Iris pigment epithelial cell (primary cell): ENCODE measurements around the gene NEUROG1.
"Not testable (repeated sequence)": the region's sequence is repeated elsewhere in the genome, so short reads cannot be mapped to it uniquely, and the experiment has no call there.

ENCODE experiments used
- DNase-seq: peaks from one replicate; pipeline ENCODE4 v3.0.0-alpha.2; 2011; ENCODE audit warnings: low read depth

Gene NEUROG1

GRCh38 chr5:135537271-135537670 is 1.5 kb upstream of the NEUROG1 start:
- no peak for DNase-seq

DNA sequence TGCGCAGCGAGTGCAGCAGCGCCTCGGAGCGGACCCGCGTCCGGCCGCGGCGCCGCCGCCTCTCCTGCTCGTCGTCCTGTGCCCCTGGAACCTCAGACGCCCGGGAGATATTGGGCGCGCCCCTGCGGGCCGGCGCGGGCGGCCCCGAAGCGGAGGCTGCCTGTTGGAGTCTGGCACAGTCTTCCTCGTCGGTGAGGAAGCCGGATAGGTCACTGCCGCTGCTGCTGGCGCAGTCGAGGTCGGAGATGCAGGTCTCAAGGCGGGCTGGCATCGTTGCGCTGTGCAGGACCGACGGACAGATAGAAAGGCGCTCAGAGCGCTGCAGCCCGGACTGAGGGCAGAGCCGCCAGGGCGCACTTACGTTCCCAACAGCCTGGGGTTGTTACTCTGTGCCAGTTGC is 344 bp downstream of the NEUROG1 start:
- no peak for DNase-seq

DNA sequence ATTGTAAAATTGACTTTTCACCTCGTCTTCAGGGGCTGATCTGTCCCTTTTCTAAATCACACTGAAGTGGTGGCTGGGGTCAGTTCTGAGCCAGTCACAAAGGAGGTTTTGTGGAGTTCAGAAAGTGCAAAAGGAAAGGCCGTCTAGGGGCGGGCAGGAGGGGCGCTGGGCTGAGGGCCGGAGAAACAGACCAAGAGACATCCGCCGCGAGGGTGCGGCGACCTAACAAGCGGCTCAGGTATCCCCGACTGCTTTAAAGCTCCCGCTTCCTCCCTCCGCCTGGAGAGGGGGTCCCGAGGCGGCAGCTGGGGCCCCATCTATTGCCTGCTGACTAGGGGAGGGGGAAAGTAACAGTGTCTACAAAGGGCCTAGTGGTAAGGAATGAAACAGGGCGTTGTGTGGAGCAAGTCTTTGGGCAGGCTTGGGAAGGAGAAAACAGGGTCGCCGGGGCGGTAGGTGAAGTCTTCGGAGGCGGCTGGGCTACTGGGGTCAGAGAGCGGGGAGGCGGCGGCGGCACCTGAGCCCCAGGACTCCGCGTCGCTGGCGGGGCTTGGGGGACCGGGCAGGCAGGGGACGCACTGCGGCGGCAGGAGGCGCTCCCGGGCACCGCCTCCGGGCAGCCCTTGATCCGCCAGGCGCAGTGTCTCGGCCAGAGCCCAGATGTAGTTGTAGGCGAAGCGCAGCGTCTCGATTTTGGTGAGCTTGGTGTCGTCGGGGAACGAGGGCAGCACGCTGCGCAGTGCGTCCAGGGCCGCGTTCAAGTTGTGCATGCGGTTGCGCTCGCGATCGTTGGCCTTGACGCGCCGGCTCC is 950 bp downstream of the NEUROG1 start:
- no peak for DNase-seq

DNA sequence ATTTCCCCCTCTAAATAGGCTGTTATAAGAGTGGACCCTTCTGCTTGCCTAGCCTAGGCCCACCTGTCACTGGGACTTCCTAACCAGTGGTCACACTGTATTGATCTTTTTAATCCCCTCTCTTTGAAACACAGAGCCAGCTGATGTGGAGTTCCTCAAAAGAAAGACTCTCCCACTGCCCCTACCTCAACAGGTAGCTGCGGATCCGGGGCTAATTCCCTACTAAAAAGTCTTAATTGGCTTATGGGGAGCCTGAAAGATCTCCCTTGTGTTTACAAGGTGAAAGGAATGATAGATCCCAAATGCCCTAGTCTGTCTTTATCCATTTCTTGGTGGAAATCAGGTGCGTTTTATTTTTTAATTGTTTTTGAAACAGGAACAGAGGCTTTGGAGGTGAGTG is 2.0 kb downstream of the NEUROG1 start:
- DNase-seq, result no peak

GRCh38 chr5:135533334-135533733 is 2.4 kb downstream of the NEUROG1 start:
- no peak for DNase-seq

DNA sequence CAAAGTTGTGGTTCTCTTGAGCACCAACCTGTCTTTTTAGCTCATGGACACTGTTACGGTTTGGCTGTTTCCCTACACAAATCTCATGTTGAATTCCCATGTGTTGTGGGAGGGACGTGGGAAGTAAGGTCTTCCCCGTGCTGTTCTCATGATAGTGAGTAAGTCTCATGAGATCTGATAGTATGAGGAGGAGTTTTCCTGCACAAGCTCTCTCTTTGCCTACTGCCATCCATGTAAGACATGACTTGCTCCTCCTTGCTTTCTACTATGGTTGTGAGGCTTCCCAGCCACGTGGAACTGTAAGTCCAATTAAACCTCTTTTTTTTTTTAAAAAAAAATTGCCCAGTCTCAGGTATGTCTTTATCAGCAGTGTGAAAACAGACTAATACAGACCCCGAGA is 6.2 kb downstream of the NEUROG1 start:
- not testable (repeated sequence) for DNase-seq

- DNase-seq, result no peak
Measured at GRCh38 chr5:135526924-135527323, 8.8 kb downstream of the NEUROG1 start.

- no peak for DNase-seq
Measured at GRCh38 chr5:135521964-135522363, 13.8 kb downstream of the NEUROG1 start.

DNA sequence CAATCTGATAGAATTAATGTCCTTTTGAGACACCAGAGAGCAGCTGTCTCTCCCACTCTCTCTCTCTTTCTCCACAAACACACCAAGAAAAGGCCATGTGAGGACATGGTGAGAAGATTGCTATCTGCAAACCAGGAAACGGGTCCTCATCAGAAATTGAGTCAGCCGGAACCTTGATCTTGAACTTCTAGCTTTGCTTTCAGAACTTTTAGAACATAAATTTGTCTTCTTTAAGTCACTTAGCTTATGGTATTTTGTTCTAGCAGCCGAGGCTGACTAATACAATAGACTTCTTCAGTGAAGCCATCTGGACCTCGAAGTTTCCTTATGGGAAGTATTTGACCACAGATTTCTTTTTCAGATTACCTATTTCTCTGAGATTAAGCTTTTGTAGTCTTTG is 18.1 kb downstream of the NEUROG1 start:
- no peak for DNase-seq

DNA sequence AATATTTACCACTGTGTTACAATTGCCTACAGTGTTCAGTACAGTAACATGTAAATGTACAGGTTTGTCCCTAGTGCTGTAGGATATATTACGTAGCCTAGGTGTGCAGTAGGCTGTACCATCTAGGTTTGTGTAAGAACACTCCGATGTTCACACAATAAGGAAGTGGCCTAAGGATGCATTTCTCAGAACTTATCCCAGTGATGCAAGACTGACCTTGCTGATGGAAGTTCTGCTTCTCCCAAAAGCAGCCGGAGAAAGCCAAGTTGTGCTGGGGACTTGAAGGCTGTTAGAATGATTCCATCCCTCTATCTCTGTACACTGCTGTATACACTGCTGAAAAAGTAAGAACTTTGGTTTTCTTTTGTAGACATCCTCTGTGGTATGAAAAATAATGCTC is 21.6 kb downstream of the NEUROG1 start:
- no peak for DNase-seq

GRCh38 chr5:135511761-135512575 is 23.8 kb downstream of the NEUROG1 start:
- no peak for DNase-seq

GRCh38 chr5:135509995-135510394 is 25.8 kb downstream of the NEUROG1 start:
- no peak for DNase-seq

GRCh38 chr5:135508496-135509005 is 27.2 kb downstream of the NEUROG1 start:
- no peak for DNase-seq

- no peak for DNase-seq
Measured at GRCh38 chr5:135505973-135506372, 29.8 kb downstream of the NEUROG1 start.

GRCh38 chr5:135504376-135504775 is 31.4 kb downstream of the NEUROG1 start:
- no peak for DNase-seq

- DNase-seq, result no peak
Measured at GRCh38 chr5:135503871-135504270, 31.9 kb downstream of the NEUROG1 start.

- no peak for DNase-seq
Measured at GRCh38 chr5:135502836-135503520, 32.8 kb downstream of the NEUROG1 start.

DNA sequence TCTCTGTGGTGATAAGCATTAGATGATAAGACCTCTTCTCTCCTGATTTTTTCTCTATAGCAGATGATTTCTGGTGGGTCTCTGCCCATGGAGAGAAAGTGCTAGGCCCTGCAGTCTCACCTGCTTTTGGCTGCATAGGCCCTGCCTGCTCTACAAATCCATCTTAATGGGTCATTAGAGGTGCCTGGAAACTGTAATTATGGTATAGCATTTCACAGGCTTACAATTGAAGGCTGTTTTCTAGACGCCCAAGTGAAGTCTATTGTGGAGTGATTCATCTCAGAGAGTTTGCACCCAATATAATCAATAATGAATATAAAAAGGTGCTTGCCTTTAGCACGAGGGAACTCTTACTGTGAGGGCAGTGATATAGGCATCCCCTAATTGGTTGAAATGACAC is 33.8 kb downstream of the NEUROG1 start:
- DNase-seq, result no peak

GRCh38 chr5:135498637-135498995 is 37.1 kb downstream of the NEUROG1 start:
- DNase-seq, result no peak

DNA sequence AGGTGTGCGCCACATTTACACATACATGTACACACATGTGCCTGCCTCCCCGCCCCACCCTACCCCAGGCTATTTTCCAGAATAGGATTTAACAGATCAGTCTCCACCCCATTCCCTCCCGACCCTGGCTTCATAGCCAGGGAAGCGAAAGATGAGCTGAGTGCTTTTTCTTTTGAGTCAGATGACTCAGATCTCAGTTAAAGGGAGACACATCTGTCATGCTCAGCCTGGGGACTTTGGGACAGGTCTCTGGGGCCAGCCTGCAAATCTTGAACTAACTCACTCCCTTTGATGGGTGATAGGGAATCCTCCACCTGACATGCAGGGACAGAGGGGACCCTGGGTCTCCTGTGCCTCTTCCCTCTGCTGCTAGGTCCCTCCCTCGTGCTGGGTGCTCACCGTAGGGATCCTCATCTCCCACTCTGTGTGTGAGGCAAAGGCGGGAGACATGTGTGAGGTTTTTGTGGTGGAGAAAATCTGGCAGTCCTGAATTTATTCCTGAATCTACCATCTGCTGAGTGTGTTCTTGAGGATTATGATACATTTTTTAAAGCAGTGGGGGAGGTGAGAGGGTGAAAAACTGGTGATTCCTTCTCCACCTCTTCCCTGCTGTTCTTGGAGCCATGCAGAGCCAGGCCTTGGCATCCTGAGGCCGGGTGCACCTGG is 37.7 kb downstream of the NEUROG1 start:
- DNase-seq, result no peak

GRCh38 chr5:135495531-135495930 is 40.2 kb downstream of the NEUROG1 start:
- DNase-seq, result not testable (repeated sequence)

DNA sequence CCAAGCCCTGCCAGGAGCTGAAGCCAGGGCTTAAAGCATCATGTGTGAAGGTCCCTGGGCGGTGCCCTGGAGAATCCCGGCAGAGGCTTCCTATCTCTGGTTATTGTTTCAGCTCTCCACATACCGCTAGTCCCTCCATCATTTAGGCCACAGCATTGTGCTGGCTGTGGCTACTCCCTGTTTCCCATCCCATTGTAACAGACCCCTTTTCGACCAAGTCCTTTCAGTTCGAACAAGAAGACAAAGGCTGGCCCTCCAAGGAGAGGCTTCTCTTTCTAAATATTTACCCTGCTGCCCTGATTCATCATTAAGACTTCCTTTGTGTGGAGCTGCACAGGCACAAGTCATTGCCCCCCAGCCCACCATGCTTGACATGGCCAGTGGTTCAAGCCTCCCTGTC is 41.6 kb downstream of the NEUROG1 start:
- DNase-seq, result no peak
